Ishikawa (cell line): Measurements from ENCODE around the gene KCNB1.

ENCODE experiments used
- CEBPB ChIP-seq: IDR thresholded peaks from 2 replicates; pipeline ENCODE4 v1.6.1; 2012
- CREB1 ChIP-seq: IDR thresholded peaks from 2 replicates; pipeline ENCODE4 v1.6.1; 2012; ENCODE audit warnings: low read depth
- EGR1 ChIP-seq: IDR thresholded peaks from 2 replicates; pipeline ENCODE4 v1.6.1; 2012
- EP300 ChIP-seq: IDR thresholded peaks from 2 replicates; pipeline ENCODE4 v1.6.1; 2012; ENCODE audit warnings: borderline replicate concordance
- FOXM1 ChIP-seq: IDR thresholded peaks from 2 replicates; pipeline ENCODE4 v1.6.1; 2012; ENCODE audit warnings: low read depth, borderline replicate concordance
- MAX ChIP-seq: IDR thresholded peaks from 2 replicates; pipeline ENCODE4 v1.6.1; 2012
- NFIC ChIP-seq: IDR thresholded peaks from 2 replicates; pipeline ENCODE4 v1.6.1; 2012
- RAD21 ChIP-seq: IDR thresholded peaks from 2 replicates; pipeline ENCODE4 v1.6.1; 2012; ENCODE audit warnings: low read depth
- TAF1 ChIP-seq: IDR thresholded peaks from 2 replicates; pipeline ENCODE4 v1.6.1; 2012; ENCODE audit warnings: low read depth, mild to moderate bottlenecking
- TCF12 ChIP-seq: IDR thresholded peaks from 2 replicates; pipeline ENCODE4 v1.6.1; 2012; ENCODE audit warnings: low read depth
- TEAD4 ChIP-seq: IDR thresholded peaks from 2 replicates; pipeline ENCODE4 v1.6.1; 2012
- USF1 ChIP-seq: IDR thresholded peaks from 2 replicates; pipeline ENCODE4 v1.6.1; 2012
- YY1 ChIP-seq: IDR thresholded peaks from 2 replicates; pipeline ENCODE4 v1.6.1; 2012; ENCODE audit warnings: low read depth
- ZBTB7A ChIP-seq: IDR thresholded peaks from 2 replicates; pipeline ENCODE4 v1.6.1; 2012; ENCODE audit warnings: low read depth
- TF ChIP-seq, protein P1 (sequence below): IDR thresholded peaks from 2 replicates; pipeline ENCODE4 v1.6.1; 2012; ENCODE audit warnings: low read depth, mild to moderate bottlenecking

Gene KCNB1

GRCh38 chr20:49452011-49452482, 30.4 kb downstream of the KCNB1 start:
- no peak for TF ChIP-seq EP300

- no peak for TF ChIP-seq YY1
- no peak for TF ChIP-seq TEAD4
Observed at GRCh38 chr20:49450281-49450721, 32.2 kb downstream of the KCNB1 start.

DNA sequence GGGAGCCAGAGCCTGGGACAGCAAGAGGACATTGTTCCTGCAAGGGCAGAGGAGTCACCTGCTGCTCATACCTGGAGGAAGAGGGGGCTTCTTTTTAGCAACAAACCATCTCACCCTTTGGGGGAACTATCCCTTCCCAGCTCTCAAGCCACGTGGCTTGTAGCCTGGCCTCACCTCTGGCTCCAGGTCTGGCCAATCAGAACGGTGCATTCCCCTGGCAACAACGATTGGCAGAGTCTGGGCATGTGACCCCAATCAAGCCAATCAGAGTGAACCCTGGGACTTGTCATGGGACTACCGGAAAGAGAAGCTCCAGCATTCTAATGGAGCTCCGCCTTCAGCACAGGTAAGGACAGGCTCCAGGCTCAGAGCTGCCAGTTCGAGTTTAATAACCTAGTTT, 33.6 kb downstream of the KCNB1 start:
- TF ChIP-seq USF1 (peak; percentile 88), TCF12 (no peak), TAF1 (no peak), EP300 (no peak), CREB1 (no peak), YY1 (no peak), TEAD4 (no peak), ZBTB7A (no peak), EGR1 (no peak), MAX (peak; percentile 73; the same call in 1 of the 2 replicates), NFIC (no peak), CEBPB (no peak), FOXM1 (no peak), RAD21 (no peak)
- TF ChIP-seq, protein P1, sequence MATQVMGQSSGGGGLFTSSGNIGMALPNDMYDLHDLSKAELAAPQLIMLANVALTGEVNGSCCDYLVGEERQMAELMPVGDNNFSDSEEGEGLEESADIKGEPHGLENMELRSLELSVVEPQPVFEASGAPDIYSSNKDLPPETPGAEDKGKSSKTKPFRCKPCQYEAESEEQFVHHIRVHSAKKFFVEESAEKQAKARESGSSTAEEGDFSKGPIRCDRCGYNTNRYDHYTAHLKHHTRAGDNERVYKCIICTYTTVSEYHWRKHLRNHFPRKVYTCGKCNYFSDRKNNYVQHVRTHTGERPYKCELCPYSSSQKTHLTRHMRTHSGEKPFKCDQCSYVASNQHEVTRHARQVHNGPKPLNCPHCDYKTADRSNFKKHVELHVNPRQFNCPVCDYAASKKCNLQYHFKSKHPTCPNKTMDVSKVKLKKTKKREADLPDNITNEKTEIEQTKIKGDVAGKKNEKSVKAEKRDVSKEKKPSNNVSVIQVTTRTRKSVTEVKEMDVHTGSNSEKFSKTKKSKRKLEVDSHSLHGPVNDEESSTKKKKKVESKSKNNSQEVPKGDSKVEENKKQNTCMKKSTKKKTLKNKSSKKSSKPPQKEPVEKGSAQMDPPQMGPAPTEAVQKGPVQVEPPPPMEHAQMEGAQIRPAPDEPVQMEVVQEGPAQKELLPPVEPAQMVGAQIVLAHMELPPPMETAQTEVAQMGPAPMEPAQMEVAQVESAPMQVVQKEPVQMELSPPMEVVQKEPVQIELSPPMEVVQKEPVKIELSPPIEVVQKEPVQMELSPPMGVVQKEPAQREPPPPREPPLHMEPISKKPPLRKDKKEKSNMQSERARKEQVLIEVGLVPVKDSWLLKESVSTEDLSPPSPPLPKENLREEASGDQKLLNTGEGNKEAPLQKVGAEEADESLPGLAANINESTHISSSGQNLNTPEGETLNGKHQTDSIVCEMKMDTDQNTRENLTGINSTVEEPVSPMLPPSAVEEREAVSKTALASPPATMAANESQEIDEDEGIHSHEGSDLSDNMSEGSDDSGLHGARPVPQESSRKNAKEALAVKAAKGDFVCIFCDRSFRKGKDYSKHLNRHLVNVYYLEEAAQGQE, result no peak

- TF ChIP-seq TEAD4, result no peak
- TF ChIP-seq EP300, result no peak
- TF ChIP-seq YY1, result no peak
- TF ChIP-seq EGR1, result no peak
- TF ChIP-seq USF1, result no peak
- TF ChIP-seq ZBTB7A, result no peak
- no peak for TF ChIP-seq CREB1
- TF ChIP-seq CEBPB, result no peak
- TF ChIP-seq RAD21, result no peak
- no peak for TF ChIP-seq TAF1
- no peak for TF ChIP-seq TCF12
- TF ChIP-seq MAX, result no peak
- TF ChIP-seq, protein P1, result no peak
- TF ChIP-seq NFIC, result no peak
- TF ChIP-seq FOXM1, result no peak
Observed at GRCh38 chr20:49447946-49448809, 34.3 kb downstream of the KCNB1 start.

DNA sequence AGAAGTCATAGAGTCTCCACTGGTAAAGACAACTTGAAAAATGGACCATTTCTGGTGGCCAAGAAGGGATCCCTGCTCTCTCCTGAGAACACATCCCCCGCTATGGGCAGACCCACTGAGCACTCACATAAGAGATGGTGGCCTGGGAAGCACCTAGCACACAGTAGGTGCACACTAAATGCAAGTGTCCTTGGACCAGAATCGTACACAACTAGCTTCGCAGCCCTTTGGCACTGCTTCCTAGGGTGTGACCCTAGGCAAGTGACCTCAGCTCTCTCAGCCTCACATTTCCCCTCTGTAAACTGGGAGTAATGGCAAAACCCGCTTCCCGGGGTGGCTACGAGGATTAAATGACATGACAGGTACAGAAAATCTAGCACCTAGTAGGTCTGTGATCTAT, 35.1 kb downstream of the KCNB1 start:
- TF ChIP-seq TEAD4 (no peak), ZBTB7A (no peak)

DNA sequence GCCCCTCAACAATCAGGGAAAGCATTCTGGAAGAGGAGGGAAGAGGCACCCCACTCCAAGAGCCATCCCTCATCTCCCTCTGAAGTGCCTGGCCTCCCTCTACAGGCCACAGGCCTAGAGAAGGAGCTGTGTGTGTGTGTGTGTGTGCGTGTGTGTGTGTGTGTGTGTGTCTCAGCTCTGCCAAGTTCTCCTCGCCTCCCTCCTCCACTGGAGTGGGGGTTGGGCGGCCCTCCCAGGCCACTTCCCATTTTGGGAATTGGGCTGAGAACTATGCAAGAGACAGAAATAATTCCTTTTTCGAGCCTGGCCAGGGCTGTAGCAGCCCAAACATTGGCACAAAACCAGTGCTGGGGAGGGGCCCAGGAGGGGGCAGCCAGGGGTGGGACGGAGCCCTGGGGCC, 35.7 kb downstream of the KCNB1 start:
- TF ChIP-seq TCF12 (no peak), TEAD4 (no peak), TAF1 (no peak)

DNA sequence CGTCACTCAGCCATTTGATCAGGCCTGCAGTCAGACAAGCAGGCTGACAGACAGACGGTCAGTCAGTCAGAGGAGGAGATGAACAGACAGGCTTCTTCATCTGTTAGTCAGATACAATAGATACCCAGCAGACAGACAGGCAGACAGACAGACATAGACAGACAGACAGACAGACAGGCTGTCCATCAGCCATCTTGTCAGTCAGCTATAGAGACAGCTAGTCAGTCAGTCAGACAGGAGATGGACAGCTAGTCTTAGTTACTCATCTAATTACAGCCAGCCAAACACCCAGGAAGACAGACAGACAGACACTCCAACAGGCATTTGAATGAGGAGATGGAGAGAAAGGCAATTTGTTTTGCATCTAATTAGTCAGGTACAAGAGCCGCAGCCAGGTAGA, 36.4 kb downstream of the KCNB1 start:
- TF ChIP-seq USF1 (no peak), EP300 (no peak)
